Cardiac muscle cell (in vitro differentiated cells and primary cell): ENCODE results near the gene TSPAN6. TPM values are rescaled to one million over a fixed set of nuclear protein-coding genes. Genes with fewer than 3 reads are reported as not detected.
A peak's percentile ranks its signal among the peaks of the same experiment; 100 is the strongest.

Experiments used
- DNase-seq, 2 donors: peaks; one replicate each; pipeline versions ENCODE4 v3.0.0 to v3.0.0-alpha.2; 2010 to 2017; ENCODE audit warnings: low read depth in 1 of 2, low spot score in 1 of 2
- H3K27ac ChIP-seq: fragments of 200-600 bp; sonication (generic); 2 replicates; pipeline ENCODE4 v1.5.1; 2016
- H3K27me3 ChIP-seq: fragments of 200-600 bp; sonication (generic); 2 replicates; pipeline ENCODE4 v1.6.0; 2016; ENCODE audit warnings: control low read depth
- H3K36me3 ChIP-seq: fragments of 200-600 bp; sonication (generic); 2 replicates; pipeline ENCODE4 v1.5.1; 2016; ENCODE audit warnings: control low read depth
- H3K4me1 ChIP-seq: fragments of 200-600 bp; sonication (generic); 2 replicates; pipeline ENCODE4 v1.8.1; 2017; ENCODE audit warnings: low read depth, mild to moderate bottlenecking, mixed run types
- H3K4me3 ChIP-seq: fragments of 200-600 bp; sonication (generic); 2 replicates; pipeline ENCODE4 v1.5.1; 2016; ENCODE audit warnings: mild to moderate bottlenecking
- H3K9me3 ChIP-seq: fragments of 200-600 bp; sonication (generic); 2 replicates; pipeline ENCODE4 v1.5.1; 2017; ENCODE audit warnings: low read depth, mild to moderate bottlenecking, control low read depth
- polyA plus RNA-seq: library from polyadenylated mRNA; unstranded; fragments of >200 nt; fragmentation: Nextera tagmentation; extraction: Ambion mirVana; gene quantifications from 2 replicates; pipeline ENCODE4 v1.2.1, GENCODE V29; 2016
- total RNA-seq: library from RNA; depleted of rRNA; stranded (reverse); fragments of >200 nt; gene quantifications from 2 replicates; pipeline ENCODE4 v1.2.3, GENCODE V29; 2016
- TF ChIP-seq, protein P1 (sequence below): IDR thresholded peaks from 2 replicates; pipeline ENCODE4 v1.5.1; 2012; ENCODE audit warnings: low read depth, mild to moderate bottlenecking, low read length

TSPAN6 gene
- total and polyA plus RNA-seq, 2 experiments from 2014 or later, result 57.8 to 196 TPM

GRCh38 chrX:100680756-100681155 is 44.1 kb upstream of the TSPAN6 start:
- DNase-seq, result no peak
- H3K27ac ChIP-seq, result peak overlapping the region; percentile 18
- TF ChIP-seq, protein P1, sequence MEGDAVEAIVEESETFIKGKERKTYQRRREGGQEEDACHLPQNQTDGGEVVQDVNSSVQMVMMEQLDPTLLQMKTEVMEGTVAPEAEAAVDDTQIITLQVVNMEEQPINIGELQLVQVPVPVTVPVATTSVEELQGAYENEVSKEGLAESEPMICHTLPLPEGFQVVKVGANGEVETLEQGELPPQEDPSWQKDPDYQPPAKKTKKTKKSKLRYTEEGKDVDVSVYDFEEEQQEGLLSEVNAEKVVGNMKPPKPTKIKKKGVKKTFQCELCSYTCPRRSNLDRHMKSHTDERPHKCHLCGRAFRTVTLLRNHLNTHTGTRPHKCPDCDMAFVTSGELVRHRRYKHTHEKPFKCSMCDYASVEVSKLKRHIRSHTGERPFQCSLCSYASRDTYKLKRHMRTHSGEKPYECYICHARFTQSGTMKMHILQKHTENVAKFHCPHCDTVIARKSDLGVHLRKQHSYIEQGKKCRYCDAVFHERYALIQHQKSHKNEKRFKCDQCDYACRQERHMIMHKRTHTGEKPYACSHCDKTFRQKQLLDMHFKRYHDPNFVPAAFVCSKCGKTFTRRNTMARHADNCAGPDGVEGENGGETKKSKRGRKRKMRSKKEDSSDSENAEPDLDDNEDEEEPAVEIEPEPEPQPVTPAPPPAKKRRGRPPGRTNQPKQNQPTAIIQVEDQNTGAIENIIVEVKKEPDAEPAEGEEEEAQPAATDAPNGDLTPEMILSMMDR, result no peak
- no peak overlapping the region for H3K4me3 ChIP-seq
- H3K4me1 ChIP-seq, result peaks cover 31% of the 10 kb centered on the region
- H3K9me3 ChIP-seq, result no peaks in the 10 kb centered on the region
- H3K27me3 ChIP-seq, result no peaks in the 10 kb centered on the region
- H3K36me3 ChIP-seq, result no peaks in the 10 kb centered on the region

- peak in 1 of 2 donors; percentile 68 for DNase-seq
- TF ChIP-seq, protein P1, result no peak
- no peaks in the 10 kb centered on the region for H3K36me3 ChIP-seq
- H3K4me3 ChIP-seq, result no peak overlapping the region
- peaks cover 40% of the 10 kb centered on the region for H3K4me1 ChIP-seq
- no peaks in the 10 kb centered on the region for H3K27me3 ChIP-seq
- H3K9me3 ChIP-seq, result no peaks in the 10 kb centered on the region
- H3K27ac ChIP-seq, result no peak overlapping the region
These were observed 41.1 kb upstream of the TSPAN6 start for GRCh38 chrX:100677611-100678181.

GRCh38 chrX:100674705-100675104 is 38.1 kb upstream of the TSPAN6 start:
- Histone ChIP-seq H3K36me3 (no peaks in the 10 kb centered on the region), H3K27me3 (no peaks in the 10 kb centered on the region), H3K9me3 (no peaks in the 10 kb centered on the region), H3K27ac (no peak overlapping the region), H3K4me3 (no peak overlapping the region), H3K4me1 (peaks cover 23% of the 10 kb centered on the region)
- DNase-seq, result no peak
- TF ChIP-seq, protein P1, result no peak

GRCh38 chrX:100673397-100673953 is 36.9 kb upstream of the TSPAN6 start:
- no peaks in the 10 kb centered on the region for H3K27me3 ChIP-seq
- no peaks in the 10 kb centered on the region for H3K9me3 ChIP-seq
- H3K4me3 ChIP-seq, result no peak overlapping the region
- H3K27ac ChIP-seq, result no peak overlapping the region
- peak in 1 of 2 donors; percentile 79 for DNase-seq
- peaks cover 15% of the 10 kb centered on the region for H3K4me1 ChIP-seq
- TF ChIP-seq, protein P1, result no peak
- H3K36me3 ChIP-seq, result no peaks in the 10 kb centered on the region

DNA sequence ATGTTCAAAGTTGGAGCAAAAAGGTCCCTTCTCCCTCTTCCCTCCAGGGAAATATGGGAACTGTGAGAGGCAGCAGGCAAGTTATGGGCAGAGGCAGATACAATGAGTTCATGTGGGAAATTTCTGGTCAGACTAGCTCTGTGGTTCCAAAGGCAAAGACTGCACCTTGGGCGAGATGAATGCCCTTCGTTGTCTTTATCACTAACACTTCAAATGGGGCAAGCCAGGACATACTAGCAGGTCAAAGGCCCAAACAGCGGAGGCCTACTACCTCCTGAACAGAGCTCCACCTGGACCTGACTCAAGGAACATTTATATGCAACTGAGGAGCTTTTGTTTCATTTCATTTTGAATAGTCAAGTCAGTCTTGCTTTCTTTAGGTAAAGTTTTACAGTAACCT is 36.4 kb upstream of the TSPAN6 start:
- H3K36me3 ChIP-seq, result no peaks in the 10 kb centered on the region
- no peaks in the 10 kb centered on the region for H3K27me3 ChIP-seq
- no peak overlapping the region for H3K27ac ChIP-seq
- DNase-seq, result no peak
- H3K4me1 ChIP-seq, result peaks cover 15% of the 10 kb centered on the region
- no peak overlapping the region for H3K4me3 ChIP-seq
- TF ChIP-seq, protein P1, result no peak
- H3K9me3 ChIP-seq, result no peaks in the 10 kb centered on the region
